ENCODE measurements around the gene TFF1.

DNA sequence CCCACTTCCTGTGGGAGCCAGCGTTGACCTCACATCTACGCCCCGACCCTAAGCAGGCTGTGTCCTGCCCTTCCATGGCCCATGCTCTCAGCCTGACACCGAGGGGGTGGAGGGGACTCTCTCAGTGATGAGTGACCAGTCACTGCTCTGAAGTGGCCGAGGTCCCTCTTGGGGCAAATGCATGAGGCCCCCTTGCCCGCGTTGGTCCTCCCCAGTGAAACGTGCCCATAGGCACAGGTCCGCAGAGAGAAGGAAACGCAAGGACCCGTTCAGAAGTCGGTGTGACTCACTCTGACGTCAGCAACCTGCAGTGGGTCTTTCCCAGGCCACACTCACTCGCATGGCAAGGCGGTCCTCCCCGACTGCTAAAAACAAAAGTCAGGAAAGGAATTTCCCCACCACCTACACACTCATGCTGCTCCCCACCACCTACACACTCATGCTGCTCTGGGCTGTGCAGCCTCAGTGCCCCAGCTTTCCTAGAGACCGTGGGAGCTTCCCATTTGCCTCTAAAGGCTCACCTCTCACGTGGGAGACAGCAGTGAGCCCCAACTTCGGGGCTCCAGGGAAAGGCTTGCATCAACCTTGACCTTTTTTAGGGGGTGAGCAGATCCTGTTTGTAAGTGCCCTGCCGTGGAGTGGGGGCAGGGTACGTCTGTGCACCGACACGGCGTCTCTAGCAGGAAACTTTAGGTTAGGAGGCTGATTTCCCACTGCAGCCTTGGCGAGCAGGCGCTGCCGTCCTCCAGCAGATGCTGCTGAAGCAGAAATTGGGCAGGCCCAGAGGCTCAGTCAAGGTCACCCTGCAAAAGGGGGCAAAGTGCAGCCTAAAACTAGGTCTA lies 48.8 kb upstream of the TFF1 start:
- TF ChIP-seq, protein P1, sequence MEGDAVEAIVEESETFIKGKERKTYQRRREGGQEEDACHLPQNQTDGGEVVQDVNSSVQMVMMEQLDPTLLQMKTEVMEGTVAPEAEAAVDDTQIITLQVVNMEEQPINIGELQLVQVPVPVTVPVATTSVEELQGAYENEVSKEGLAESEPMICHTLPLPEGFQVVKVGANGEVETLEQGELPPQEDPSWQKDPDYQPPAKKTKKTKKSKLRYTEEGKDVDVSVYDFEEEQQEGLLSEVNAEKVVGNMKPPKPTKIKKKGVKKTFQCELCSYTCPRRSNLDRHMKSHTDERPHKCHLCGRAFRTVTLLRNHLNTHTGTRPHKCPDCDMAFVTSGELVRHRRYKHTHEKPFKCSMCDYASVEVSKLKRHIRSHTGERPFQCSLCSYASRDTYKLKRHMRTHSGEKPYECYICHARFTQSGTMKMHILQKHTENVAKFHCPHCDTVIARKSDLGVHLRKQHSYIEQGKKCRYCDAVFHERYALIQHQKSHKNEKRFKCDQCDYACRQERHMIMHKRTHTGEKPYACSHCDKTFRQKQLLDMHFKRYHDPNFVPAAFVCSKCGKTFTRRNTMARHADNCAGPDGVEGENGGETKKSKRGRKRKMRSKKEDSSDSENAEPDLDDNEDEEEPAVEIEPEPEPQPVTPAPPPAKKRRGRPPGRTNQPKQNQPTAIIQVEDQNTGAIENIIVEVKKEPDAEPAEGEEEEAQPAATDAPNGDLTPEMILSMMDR (IDR thresholded peaks at IDR 0.05): no peak
- TF ChIP-seq EZH2 (IDR thresholded peaks at IDR 0.05): no peak
- TF ChIP-seq EZH2phosphoT487 (IDR thresholded peaks at IDR 0.05): no peak

Data from neural progenitor cell (in vitro differentiated cells).